22Rv1 (cell line): ENCODE measurements around the gene PPP1R12B.

Source experiments
- CTCF ChIP-seq: fragments of 450-650 bp; IDR thresholded peaks from 2 replicates; pipeline ENCODE4 v1.5.1; 2017; ENCODE audit warnings: mild to moderate bottlenecking
- ZFX ChIP-seq: fragments of 450-650 bp; IDR thresholded peaks from 2 replicates; pipeline ENCODE4 v1.6.1; 2017; ENCODE audit warnings: antibody characterized with exemption, borderline replicate concordance

- no peak for TF ChIP-seq CTCF
- TF ChIP-seq ZFX: no peak
Observed at GRCh38 chr1:202624781-202625108, 276.2 kb downstream of the PPP1R12B start.
